ENCODE measurements around the gene PRSS2.

Gene PRSS2

DNA sequence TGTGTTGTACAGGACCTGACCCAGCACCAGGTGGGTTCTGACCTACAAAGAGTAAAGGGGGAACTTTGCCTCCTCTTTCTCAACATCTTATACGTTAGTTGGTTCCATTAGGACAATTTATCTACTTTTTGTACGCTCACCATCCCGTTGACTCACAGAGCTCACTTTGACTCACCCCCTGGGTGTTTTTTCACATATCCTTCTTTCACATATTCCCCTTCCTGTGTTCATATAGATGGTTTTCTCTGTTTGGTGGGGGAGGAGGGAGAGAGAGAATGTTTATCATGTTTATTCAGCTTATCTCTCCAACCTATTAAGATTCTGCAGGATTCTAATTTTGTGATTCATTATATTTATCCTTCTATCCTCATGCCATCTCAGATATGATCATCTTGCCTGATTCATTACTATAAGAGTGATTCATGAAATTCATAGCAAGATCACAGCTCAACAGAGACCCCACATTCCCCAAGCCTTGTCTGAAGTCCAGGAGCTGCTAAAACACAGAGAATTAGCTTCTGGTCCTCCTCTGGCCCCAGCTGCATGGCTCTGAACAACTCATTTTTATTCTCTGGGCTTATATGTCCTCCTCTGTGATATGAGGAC lies 37.2 kb downstream of the PRSS2 start:
- H2AFZ ChIP-seq (ENCODE audit: insufficient read depth, low read length, poor library complexity) = no peak overlapping the region
- H4K91ac ChIP-seq (ENCODE audit: low read depth, low read length) = no peak overlapping the region
- no peak overlapping the region for H3K4ac ChIP-seq (ENCODE audit: low read depth, low read length)
- no peak overlapping the region for H3K18ac ChIP-seq (ENCODE audit: low read length)
- H3K14ac ChIP-seq (ENCODE audit: low read length) = no peak overlapping the region
- H3K36me3 ChIP-seq (ENCODE audit: control insufficient read depth in 1 of 2, insufficient read depth in 2 of 2, low read length in 2 of 2) = no peaks in the 10 kb centered on the region
- H2AK5ac ChIP-seq (ENCODE audit: low read length) = no peak overlapping the region
- H4K12ac ChIP-seq (ENCODE audit: low read depth, low read length) = no peak overlapping the region
- no peak for DNase-seq
- peaks cover 14 to 16% of the 10 kb centered on the region in 2 experiments for H3K4me1 ChIP-seq (ENCODE audit: control insufficient read depth in 1 of 2, insufficient read depth in 2 of 2, low read length in 2 of 2)
- peaks cover 8% of the 10 kb centered on the region for H3K79me1 ChIP-seq (ENCODE audit: low read length)
- H3K4me3 ChIP-seq (ENCODE audit: low read depth, low read length) = no peak overlapping the region
- H3K79me2 ChIP-seq (ENCODE audit: control insufficient read depth, insufficient read depth, low read length, poor library complexity) = no peaks in the 10 kb centered on the region
- no CpG with 5 or more reads among the region's 3 CpGs for WGBS (ENCODE audit: extremely low coverage, insufficient coverage, insufficient read length)
- H3K4me2 ChIP-seq (ENCODE audit: low read length) = no peak overlapping the region
- H3K9ac ChIP-seq (ENCODE audit: low read length) = no peak overlapping the region
- H2BK120ac ChIP-seq (ENCODE audit: insufficient read depth, low read length, poor library complexity) = no peak overlapping the region
- H2BK12ac ChIP-seq (ENCODE audit: low read length) = no peak overlapping the region
- H4K8ac ChIP-seq (ENCODE audit: low read depth, low read length) = no peak overlapping the region
- H3K27ac ChIP-seq (ENCODE audit: low read depth, low read length) = no peak overlapping the region
- no peak overlapping the region for H2BK5ac ChIP-seq (ENCODE audit: low read depth, low read length, poor library complexity)
- no peak overlapping the region for H3K23ac ChIP-seq (ENCODE audit: low read length)
- no peaks in the 10 kb centered on the region for H3K27me3 ChIP-seq (ENCODE audit: insufficient read depth, low read length)
- H3K9me3 ChIP-seq (ENCODE audit: insufficient read depth, low read depth, low read length) = no peaks in the 10 kb centered on the region

DNA sequence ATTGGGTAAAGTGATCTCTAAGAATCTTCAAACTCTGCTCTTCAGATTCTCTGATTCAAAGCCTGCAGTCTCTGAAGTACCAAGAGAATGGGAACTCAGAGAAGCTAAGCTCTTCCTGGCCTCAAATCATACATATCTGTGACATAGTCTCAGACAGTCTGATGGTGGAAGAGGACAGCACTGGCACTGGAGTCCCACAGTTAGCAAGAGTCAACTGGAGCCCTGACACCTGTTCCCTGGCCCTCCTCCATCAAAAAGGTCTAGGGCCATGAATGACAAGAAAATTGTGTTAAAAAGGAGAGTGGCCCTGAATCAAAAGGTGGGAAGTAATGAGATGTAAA lies 37.7 kb downstream of the PRSS2 start:
- H3K36me3 ChIP-seq (ENCODE audit: control insufficient read depth in 1 of 2, insufficient read depth in 2 of 2, low read length in 2 of 2) = no peaks in the 10 kb centered on the region
- no peak overlapping the region for H4K91ac ChIP-seq (ENCODE audit: low read depth, low read length)
- no peak overlapping the region for H4K8ac ChIP-seq (ENCODE audit: low read depth, low read length)
- H3K4me1 ChIP-seq (ENCODE audit: control insufficient read depth in 1 of 2, insufficient read depth in 2 of 2, low read length in 2 of 2) = peaks cover 16 to 19% of the 10 kb centered on the region in 2 experiments
- H3K4me2 ChIP-seq (ENCODE audit: low read length) = no peak overlapping the region
- H4K12ac ChIP-seq (ENCODE audit: low read depth, low read length) = no peak overlapping the region
- no peaks in the 10 kb centered on the region for H3K9me3 ChIP-seq (ENCODE audit: insufficient read depth, low read depth, low read length)
- no peak overlapping the region for H2AFZ ChIP-seq (ENCODE audit: insufficient read depth, low read length, poor library complexity)
- no peak overlapping the region for H3K27ac ChIP-seq (ENCODE audit: low read depth, low read length)
- no peaks in the 10 kb centered on the region for H3K79me2 ChIP-seq (ENCODE audit: control insufficient read depth, insufficient read depth, low read length, poor library complexity)
- H2AK5ac ChIP-seq (ENCODE audit: low read length) = no peak overlapping the region
- H3K14ac ChIP-seq (ENCODE audit: low read length) = no peak overlapping the region
- H3K4me3 ChIP-seq (ENCODE audit: low read depth, low read length) = no peak overlapping the region
- H3K27me3 ChIP-seq (ENCODE audit: insufficient read depth, low read length) = no peaks in the 10 kb centered on the region
- no peak overlapping the region for H3K23ac ChIP-seq (ENCODE audit: low read length)
- H3K4ac ChIP-seq (ENCODE audit: low read depth, low read length) = no peak overlapping the region
- no peak overlapping the region for H3K9ac ChIP-seq (ENCODE audit: low read length)
- no peak overlapping the region for H2BK120ac ChIP-seq (ENCODE audit: insufficient read depth, low read length, poor library complexity)
- no peak overlapping the region for H3K18ac ChIP-seq (ENCODE audit: low read length)
- H2BK12ac ChIP-seq (ENCODE audit: low read length) = no peak overlapping the region
- H3K79me1 ChIP-seq (ENCODE audit: low read length) = peaks cover 10% of the 10 kb centered on the region
- DNase-seq = no peak
- no peak overlapping the region for H2BK5ac ChIP-seq (ENCODE audit: low read depth, low read length, poor library complexity)

DNA sequence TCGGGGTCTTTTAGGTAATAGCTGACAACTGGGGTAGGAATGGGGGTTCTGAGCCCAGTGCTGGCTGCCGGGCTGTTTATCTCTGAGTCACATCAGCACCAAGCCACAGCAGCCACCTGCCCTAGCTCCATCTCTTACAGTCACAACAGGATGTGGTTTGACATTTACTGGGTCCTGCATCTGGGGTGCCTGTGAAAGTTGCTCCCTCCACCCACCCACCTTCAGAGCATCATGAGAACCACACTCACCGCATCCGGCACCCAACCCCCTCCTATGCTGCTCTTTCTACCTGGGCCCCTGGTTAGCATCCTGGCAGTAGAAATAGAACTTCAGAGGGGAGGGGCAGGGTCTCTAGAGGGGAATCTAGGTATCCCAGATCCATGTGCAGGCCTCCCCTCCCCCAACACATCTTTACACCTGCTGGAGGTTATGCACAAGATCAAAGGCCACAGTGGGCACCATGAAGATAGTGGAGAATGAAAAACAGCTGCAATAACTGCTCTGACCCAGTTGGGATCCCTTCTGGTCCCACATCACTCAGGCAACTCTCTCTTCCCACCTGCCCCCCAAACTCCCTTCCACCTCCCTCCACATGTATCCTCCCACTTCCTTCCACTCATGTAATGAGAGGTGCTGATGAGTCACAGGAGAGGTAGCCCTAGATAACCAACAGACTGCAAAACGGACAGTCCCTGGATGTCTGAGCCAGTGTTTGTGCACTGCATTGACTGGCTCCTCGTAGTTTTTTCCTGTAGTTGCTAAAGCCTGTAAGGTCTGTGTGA lies 38.2 kb downstream of the PRSS2 start:
- no peak overlapping the region for H4K12ac ChIP-seq (ENCODE audit: low read depth, low read length)
- no peak overlapping the region for H3K4me3 ChIP-seq (ENCODE audit: low read depth, low read length)
- no peak overlapping the region for H2BK12ac ChIP-seq (ENCODE audit: low read length)
- H3K18ac ChIP-seq (ENCODE audit: low read length) = no peak overlapping the region
- no peak overlapping the region for H2AK5ac ChIP-seq (ENCODE audit: low read length)
- H2AFZ ChIP-seq (ENCODE audit: insufficient read depth, low read length, poor library complexity) = no peak overlapping the region
- H3K36me3 ChIP-seq (ENCODE audit: control insufficient read depth in 1 of 2, insufficient read depth in 2 of 2, low read length in 2 of 2) = no peaks in the 10 kb centered on the region
- H3K4me2 ChIP-seq (ENCODE audit: low read length) = no peak overlapping the region
- DNase-seq = no peak
- H3K14ac ChIP-seq (ENCODE audit: low read length) = no peak overlapping the region
- no peak overlapping the region for H3K9ac ChIP-seq (ENCODE audit: low read length)
- no peak overlapping the region for H4K8ac ChIP-seq (ENCODE audit: low read depth, low read length)
- H3K23ac ChIP-seq (ENCODE audit: low read length) = no peak overlapping the region
- peaks cover 10% of the 10 kb centered on the region for H3K79me1 ChIP-seq (ENCODE audit: low read length)
- H3K27me3 ChIP-seq (ENCODE audit: insufficient read depth, low read length) = no peaks in the 10 kb centered on the region
- H2BK120ac ChIP-seq (ENCODE audit: insufficient read depth, low read length, poor library complexity) = no peak overlapping the region
- no peak overlapping the region for H2BK5ac ChIP-seq (ENCODE audit: low read depth, low read length, poor library complexity)
- H3K4ac ChIP-seq (ENCODE audit: low read depth, low read length) = no peak overlapping the region
- no peak overlapping the region for H4K91ac ChIP-seq (ENCODE audit: low read depth, low read length)
- H3K79me2 ChIP-seq (ENCODE audit: control insufficient read depth, insufficient read depth, low read length, poor library complexity) = no peaks in the 10 kb centered on the region
- WGBS (ENCODE audit: extremely low coverage, insufficient coverage, insufficient read length) = no CpG with 5 or more reads among the region's 6 CpGs
- peaks cover 16 to 19% of the 10 kb centered on the region in 2 experiments for H3K4me1 ChIP-seq (ENCODE audit: control insufficient read depth in 1 of 2, insufficient read depth in 2 of 2, low read length in 2 of 2)
- no peak overlapping the region for H3K27ac ChIP-seq (ENCODE audit: low read depth, low read length)
- no peaks in the 10 kb centered on the region for H3K9me3 ChIP-seq (ENCODE audit: insufficient read depth, low read depth, low read length)

DNA sequence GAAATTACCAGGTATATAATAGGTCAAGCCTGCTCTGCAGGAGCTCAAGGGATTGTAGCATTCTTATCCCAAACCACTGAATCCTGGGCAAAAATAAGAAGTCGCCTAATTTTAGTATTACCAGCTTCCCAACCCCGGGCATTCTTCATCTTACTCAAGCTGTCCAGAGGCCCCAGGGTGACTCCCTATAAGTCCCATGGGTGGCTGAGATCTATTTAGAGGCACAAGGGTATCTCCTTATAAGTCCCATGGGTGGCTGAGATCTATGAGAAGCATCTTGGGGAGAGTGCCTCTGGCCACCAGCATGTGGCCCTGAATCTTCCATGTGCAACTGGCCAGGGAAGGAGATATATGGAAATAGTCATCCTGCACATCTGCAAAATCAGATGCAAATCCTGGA lies 38.9 kb downstream of the PRSS2 start:
- Histone ChIP-seq H3K4me2 (ENCODE audit: low read length) (no peak overlapping the region), H3K9ac (ENCODE audit: low read length) (no peak overlapping the region), H2BK120ac (ENCODE audit: insufficient read depth, low read length, poor library complexity) (no peak overlapping the region), H3K27ac (ENCODE audit: low read depth, low read length) (no peak overlapping the region), H3K9me3 (ENCODE audit: insufficient read depth, low read depth, low read length) (no peaks in the 10 kb centered on the region), H3K14ac (ENCODE audit: low read length) (no peak overlapping the region), H3K4ac (ENCODE audit: low read depth, low read length) (no peak overlapping the region), H4K91ac (ENCODE audit: low read depth, low read length) (no peak overlapping the region), H3K4me3 (ENCODE audit: low read depth, low read length) (no peak overlapping the region), H4K8ac (ENCODE audit: low read depth, low read length) (no peak overlapping the region), H2BK12ac (ENCODE audit: low read length) (no peak overlapping the region), H3K4me1 (ENCODE audit: control insufficient read depth in 1 of 2, insufficient read depth in 2 of 2, low read length in 2 of 2) (peaks cover 16 to 23% of the 10 kb centered on the region in 2 experiments), H2AK5ac (ENCODE audit: low read length) (no peak overlapping the region), H2BK5ac (ENCODE audit: low read depth, low read length, poor library complexity) (no peak overlapping the region), H3K36me3 (ENCODE audit: control insufficient read depth in 1 of 2, insufficient read depth in 2 of 2, low read length in 2 of 2) (no peaks in the 10 kb centered on the region), H4K12ac (ENCODE audit: low read depth, low read length) (no peak overlapping the region), H3K79me1 (ENCODE audit: low read length) (peaks cover 10% of the 10 kb centered on the region), H3K18ac (ENCODE audit: low read length) (no peak overlapping the region), H3K79me2 (ENCODE audit: control insufficient read depth, insufficient read depth, low read length, poor library complexity) (no peaks in the 10 kb centered on the region), H3K23ac (ENCODE audit: low read length) (no peak overlapping the region), H3K27me3 (ENCODE audit: insufficient read depth, low read length) (no peaks in the 10 kb centered on the region), H2AFZ (ENCODE audit: insufficient read depth, low read length, poor library complexity) (no peak overlapping the region)
- DNase-seq = no peak
- no CpG with 5 or more reads among the region's 2 CpGs for WGBS (ENCODE audit: extremely low coverage, insufficient coverage, insufficient read length)

Measured in trophoblast cell (in vitro differentiated cells and primary cell).